ENCODE results near the gene SENP6.

Gene SENP6

DNA sequence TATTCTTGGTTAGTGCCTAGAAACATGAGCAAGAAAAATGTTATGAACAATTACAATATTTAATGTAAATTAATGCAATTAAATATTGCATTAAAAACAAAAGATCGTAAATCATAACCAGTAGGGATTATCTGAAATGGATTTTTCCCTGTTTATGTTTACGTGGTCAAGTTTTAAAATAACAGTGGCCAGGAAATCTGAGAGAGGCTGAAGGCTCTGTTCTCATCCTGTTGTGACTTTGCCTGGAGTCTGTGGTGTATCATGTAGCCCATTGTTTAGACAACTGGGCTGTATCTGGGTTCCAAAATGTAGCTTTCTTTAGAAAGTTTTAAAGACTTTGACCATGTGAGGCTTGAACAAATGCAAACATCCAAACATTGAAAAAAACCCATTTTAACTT is 149.8 kb downstream of the SENP6 start:
- DNase-seq, result no peak

- DNase-seq, result no peak
These were observed 150.7 kb downstream of the SENP6 start for GRCh38 chr6:75752365-75752764.

GRCh38 chr6:75755704-75756103 is 154.0 kb downstream of the SENP6 start:
- DNase-seq, result no peak

DNA sequence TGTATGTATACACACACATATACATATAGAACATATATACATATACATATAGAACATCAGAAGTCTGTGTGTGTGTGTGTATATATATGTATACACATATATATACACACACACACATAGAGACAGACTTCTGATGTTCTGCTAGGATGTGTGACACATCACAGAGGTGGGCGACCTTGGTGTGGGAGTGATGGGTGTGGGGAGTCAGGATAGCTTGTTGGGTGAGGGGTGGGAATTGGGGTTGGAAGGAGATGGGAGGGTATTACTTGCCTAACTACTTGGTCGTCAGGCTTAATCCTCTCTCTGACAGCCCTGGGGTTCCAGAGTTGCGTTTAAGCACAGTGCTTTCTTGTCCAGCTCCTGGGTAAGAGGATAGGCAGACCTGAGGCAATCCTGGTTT is 155.6 kb downstream of the SENP6 start:
- DNase-seq, result no peak

GRCh38 chr6:75758061-75758460 is 156.4 kb downstream of the SENP6 start:
- no peak for DNase-seq

DNA sequence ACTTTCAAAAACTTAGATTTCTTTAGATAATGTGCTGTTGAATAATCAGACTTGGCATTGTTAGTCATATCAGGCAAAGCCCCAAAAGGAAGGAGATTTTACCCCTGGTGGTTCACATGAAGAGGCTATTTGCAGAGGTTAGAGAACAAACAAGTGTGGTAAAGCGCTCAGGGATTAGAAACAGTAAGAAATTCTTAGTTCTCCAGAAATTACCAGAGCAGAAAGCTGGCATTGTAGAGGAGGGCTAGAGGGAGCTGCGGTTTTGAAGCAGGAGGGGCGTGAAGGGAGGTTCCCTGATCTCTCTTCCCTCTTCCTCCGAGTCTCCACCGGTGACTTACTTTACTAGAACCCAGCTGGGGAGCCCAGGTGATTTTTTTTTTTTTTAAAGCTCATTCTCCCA is 157.5 kb downstream of the SENP6 start:
- DNase-seq, result no peak

DNA sequence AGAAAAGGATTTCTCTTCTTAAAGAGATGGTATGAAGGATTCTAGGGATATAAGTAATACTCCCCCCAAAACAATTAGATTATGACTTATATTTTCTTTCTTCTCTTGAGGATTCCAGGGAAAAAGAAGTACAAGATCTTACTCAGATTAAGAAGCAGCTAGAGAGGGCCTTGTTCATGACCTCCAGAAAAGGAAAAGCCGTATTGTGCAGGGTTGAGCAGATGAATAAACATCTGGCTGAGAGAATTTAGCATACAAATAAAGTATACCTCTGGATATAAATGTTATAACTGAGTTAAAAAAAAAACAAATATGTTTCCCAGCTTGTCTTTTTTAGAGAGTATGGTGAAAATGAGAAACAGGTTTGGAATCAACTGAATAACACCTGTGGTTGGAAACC is 158.6 kb downstream of the SENP6 start:
- DNase-seq, result no peak

DNA sequence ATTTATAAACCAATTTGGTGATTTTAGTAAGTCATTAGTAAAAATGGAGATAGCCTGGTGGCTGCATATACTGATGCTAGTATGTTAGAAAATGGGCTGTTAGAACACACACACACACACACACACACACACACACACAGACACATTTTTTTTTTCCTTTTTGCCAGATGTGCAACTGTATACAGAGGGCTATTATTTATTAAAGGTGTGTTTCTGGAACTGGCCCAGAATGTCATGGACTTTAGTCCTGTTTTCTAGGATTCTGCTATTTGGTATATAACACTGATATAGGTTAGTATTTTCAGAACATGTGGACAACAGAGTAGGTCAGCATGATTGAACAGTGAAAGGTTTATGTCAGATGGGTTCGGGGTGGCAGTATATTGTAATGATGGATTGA is 159.8 kb downstream of the SENP6 start:
- DNase-seq, result no peak

DNA sequence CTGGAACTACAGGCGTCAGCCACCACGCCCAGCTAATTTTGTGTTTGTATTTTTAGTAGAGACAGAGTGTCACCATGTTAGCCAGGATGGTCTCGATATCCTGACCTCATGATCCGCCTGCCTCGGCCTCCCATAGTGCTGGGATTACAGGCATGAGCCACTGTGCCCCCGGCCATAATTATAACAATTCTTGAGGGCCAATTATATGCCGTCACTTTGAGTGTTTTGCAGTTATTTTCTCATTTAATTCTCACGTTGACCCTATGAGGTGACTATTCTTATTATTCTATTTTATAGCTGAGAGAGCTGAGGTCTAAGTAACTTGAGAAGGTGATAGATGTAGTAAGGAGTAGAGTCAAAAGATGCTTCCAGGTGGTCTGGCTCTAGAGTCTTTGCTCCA is 160.4 kb downstream of the SENP6 start:
- no peak for DNase-seq

- no peak for DNase-seq
These were observed 164.7 kb downstream of the SENP6 start for GRCh38 chr6:75766387-75766786.
